NCI-H1436 treated with DMSO at 0.1 percent for 48 hours (cell line): ENCODE measurements around the gene ACOXL.
A peak's percentile ranks its signal among the peaks of the same experiment; 100 is the strongest.

Experiments
- DNase-seq: peaks from one replicate; lab custom pipeline; 2025; lab: John Stamatoyannopoulos, UW

ACOXL gene

GRCh38 chr2:111116011-111116746, 383.8 kb downstream of the ACOXL start:
- no peak for DNase-seq

GRCh38 chr2:111116843-111117597, 384.6 kb downstream of the ACOXL start:
- peak; percentile 23 for DNase-seq

GRCh38 chr2:111117598-111118480, 385.5 kb downstream of the ACOXL start:
- no peak for DNase-seq

- no peak for DNase-seq
Observed at GRCh38 chr2:111118481-111118980, 386.2 kb downstream of the ACOXL start.

GRCh38 chr2:111118981-111119821, 386.8 kb downstream of the ACOXL start:
- DNase-seq, result no peak

- DNase-seq, result no peak
Observed at GRCh38 chr2:111119822-111120252, 387.5 kb downstream of the ACOXL start.

- peak; percentile 61 for DNase-seq
Observed at GRCh38 chr2:111120253-111121027, 388.1 kb downstream of the ACOXL start, which contains the start of gene BCL2L11. BCL2L11 (plus strand) TSS chr2:111120914; CDS start chr2:111123746, 2,832 bp downstream.

GRCh38 chr2:111121028-111121827, 388.9 kb downstream of the ACOXL start:
- no peak for DNase-seq

- no peak for DNase-seq
Observed at GRCh38 chr2:111121828-111122630, 389.7 kb downstream of the ACOXL start.

- no peak for DNase-seq
Observed at GRCh38 chr2:111122631-111123421, 390.5 kb downstream of the ACOXL start.

GRCh38 chr2:111123751-111124150, 391.4 kb downstream of the ACOXL start:
- DNase-seq, result no peak

- no peak for DNase-seq
Observed at GRCh38 chr2:111126581-111126980, 394.2 kb downstream of the ACOXL start.

- no peak for DNase-seq
Observed at GRCh38 chr2:111127351-111127750, 395.0 kb downstream of the ACOXL start.

GRCh38 chr2:111128096-111128495, 395.7 kb downstream of the ACOXL start:
- no peak for DNase-seq

- no peak for DNase-seq
Observed at GRCh38 chr2:111133603-111134002, 401.2 kb downstream of the ACOXL start.

- DNase-seq, result no peak
Observed at GRCh38 chr2:111134055-111134454, 401.7 kb downstream of the ACOXL start.

- no peak for DNase-seq
Observed at GRCh38 chr2:111135237-111135909, 403.0 kb downstream of the ACOXL start.
